ENCODE data around the gene IFITM1. TPM values are rescaled to one million over a fixed set of nuclear protein-coding genes. Genes with fewer than 3 reads are reported as not detected.

Gene IFITM1
- total and polyA plus RNA-seq, 9 of the 15 experiments (the other 6 are each of a cell fraction or from before 2014, with no cell fraction given) = 691 to 5,579 (median 974) TPM

- peak; percentile 89 for TF ChIP-seq CHD1 (IDR thresholded peaks at IDR 0.05; ENCODE audit: low read length)
- no peak for TF ChIP-seq SRSF3 (IDR thresholded peaks at IDR 0.05; ENCODE audit: insufficient read depth, low read length)
- peak; percentile 32; the same call in 1 of the 2 replicates for TF ChIP-seq ZNF583 (CRISPR knock-in tag; IDR thresholded peaks at IDR 0.05)
- no peak for TF ChIP-seq TCF7L2 (IDR thresholded peaks at IDR 0.05; ENCODE audit: low read depth, low read length)
- TF ChIP-seq PHF8 (IDR thresholded peaks at IDR 0.05; ENCODE audit: borderline replicate concordance, low read length) = peak; percentile 51; the same call in 1 of the 2 replicates
- TF ChIP-seq PHB2 (IDR thresholded peaks at IDR 0.05; ENCODE audit: low read depth) = no peak
- TF ChIP-seq ILF3 (IDR thresholded peaks at IDR 0.05; ENCODE audit: borderline replicate concordance) = no peak
- no peak for TF ChIP-seq ZBTB11 (CRISPR knock-in tag; IDR thresholded peaks at IDR 0.05)
- TF ChIP-seq NONO (IDR thresholded peaks at IDR 0.05; ENCODE audit: low read depth in 2 of 2, low read length in 1 of 2) = no peak
- TF ChIP-seq POLR2G (IDR thresholded peaks at IDR 0.05; ENCODE audit: low read depth, low read length) = peak; percentile 71
- peak; percentile 56; the same call in 1 of the 2 replicates for TF ChIP-seq ZNF511 (CRISPR knock-in tag; IDR thresholded peaks at IDR 0.05)
- TF ChIP-seq ZNF121 (CRISPR knock-in tag; conservative IDR thresholded peaks at IDR 0.05) = no peak
- peak; percentile 32; the same call in 1 of the 2 replicates for TF ChIP-seq BCOR (IDR thresholded peaks at IDR 0.05)
- TF ChIP-seq TRIM28 (IDR thresholded peaks at IDR 0.05) = 0 out of 2 replicates have a peak, but pooled peaks have one; percentile 32
- peak; percentile 51; the same call in 1 of the 2 replicates for TF ChIP-seq NFRKB (IDR thresholded peaks at IDR 0.05; ENCODE audit: low read depth)
- TF ChIP-seq ZBTB1 (CRISPR knock-in tag; IDR thresholded peaks at IDR 0.05; ENCODE audit: borderline replicate concordance, low read depth) = no peak
- no peak for TF ChIP-seq TFAP4 (CRISPR knock-in tag; IDR thresholded peaks at IDR 0.05; ENCODE audit: borderline replicate concordance)
- no peak for TF ChIP-seq RBM17 (IDR thresholded peaks at IDR 0.05; ENCODE audit: borderline replicate concordance, low read depth, low read length)
- TF ChIP-seq NUFIP1 (IDR thresholded peaks at IDR 0.05; ENCODE audit: partially characterized antibody) = no peak
- TF ChIP-seq KLF16 (IDR thresholded peaks at IDR 0.05) = no peak
- TF ChIP-seq POLR2B (IDR thresholded peaks at IDR 0.05; ENCODE audit: low read depth, partially characterized antibody) = peak; percentile 95
- TF ChIP-seq XRCC5 (IDR thresholded peaks at IDR 0.05; ENCODE audit: low read depth, low read length) = no peak
- TF ChIP-seq ILK (tag; IDR thresholded peaks at IDR 0.05; ENCODE audit: borderline replicate concordance, low read depth) = no peak
- no peak for TF ChIP-seq KAT2B (IDR thresholded peaks at IDR 0.05; ENCODE audit: low read depth, low read length)
Observed at GRCh38 chr11:313787-314553, at the start of gene IFITM1 (continued).

Data from K562 (cell line).